Measurements from ENCODE around the gene BCL2L15.

DNA sequence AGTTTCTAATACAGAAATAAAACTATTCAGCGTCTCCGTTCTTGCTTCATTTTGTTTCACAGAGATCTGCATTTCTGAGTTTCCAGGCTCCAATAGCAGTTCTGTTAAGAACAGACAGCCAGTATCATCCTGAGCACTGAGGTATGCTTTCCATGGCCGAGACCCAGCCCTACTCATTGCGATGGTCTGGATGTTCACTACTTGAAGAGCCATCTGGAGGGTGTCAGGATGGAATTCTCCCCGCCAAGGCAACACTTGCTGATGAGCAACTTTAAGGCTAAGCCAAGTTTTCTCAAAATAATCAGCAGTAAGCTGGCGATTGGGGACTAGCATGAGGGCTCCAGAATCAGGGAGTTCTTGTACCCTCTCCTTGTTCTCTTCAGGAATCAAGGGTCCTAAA, 7.7 kb upstream of the BCL2L15 start:
- TF ChIP-seq PAX5 (IDR thresholded peaks at IDR 0.05; ENCODE audit: insufficient read depth, low read length, severe bottlenecking) (no peak), POLR2A (IDR thresholded peaks at IDR 0.05; ENCODE audit: low read depth, low read length) (no peak), TAF1 (IDR thresholded peaks at IDR 0.05; ENCODE audit: low read depth, low read length) (no peak)

All from GM12891 (cell line).